ENCODE data around the gene PROKR2.
A peak's percentile ranks its signal among the peaks of the same experiment; 100 is the strongest.

The PROKR2 gene

DNA sequence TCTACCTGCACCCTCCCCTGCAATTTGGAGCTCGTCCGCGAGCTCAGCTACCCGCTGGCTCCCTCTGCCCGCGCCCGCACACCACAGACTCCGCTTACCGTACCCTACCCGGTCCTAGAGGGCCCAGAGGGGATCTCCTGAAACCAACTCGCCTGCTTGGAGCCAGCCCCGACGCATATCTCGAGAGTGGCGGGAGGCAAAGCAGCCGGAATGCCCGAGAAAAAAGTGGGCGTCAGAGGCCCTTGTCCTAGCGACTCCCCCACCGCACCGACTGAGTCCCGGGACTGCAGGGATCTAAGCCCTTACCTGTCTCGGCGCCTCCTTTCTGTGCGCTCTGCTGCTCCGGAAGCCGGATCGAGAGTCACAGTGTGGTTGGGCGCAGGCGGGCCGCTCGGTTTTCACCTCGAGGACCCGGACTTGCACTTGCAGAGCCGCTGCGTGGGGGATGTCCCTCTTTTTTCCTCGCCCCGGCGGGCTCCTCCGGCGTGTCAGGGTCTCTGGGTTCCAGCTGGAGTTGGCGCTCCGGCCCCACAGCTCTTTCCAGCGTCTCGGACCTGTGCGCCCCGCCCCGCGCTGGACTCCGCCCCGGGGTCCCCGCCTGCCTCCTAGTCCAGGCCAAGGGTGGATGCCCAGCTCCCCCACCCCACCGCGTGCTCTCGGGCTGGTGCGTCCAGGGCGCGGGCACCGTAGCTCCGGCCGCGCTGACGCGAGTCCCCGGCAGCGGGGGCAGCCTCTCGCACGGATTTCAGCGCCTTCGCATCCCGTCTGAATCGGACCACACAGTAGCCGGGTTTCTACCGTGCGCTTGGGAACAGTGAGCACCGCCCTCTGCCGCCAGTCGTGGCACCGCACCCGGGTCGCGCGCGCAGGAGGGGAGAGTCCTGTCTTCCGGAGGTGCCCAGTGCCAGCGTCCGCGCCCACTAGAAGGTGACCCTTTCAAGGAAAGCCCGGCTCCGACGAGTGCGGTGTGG is at the start of gene PROKR2:
Gene PROKR2 (minus strand): TSS at position 767 of the 971 bp plus-strand sequence. CDS start 2,585 bp downstream, outside the sequence.
- H3K4me3 ChIP-seq (ENCODE audit: low read depth, low read length) = no peak within 1 kb of the TSS
- no peak for DNase-seq (ENCODE audit: low read depth)

DNA sequence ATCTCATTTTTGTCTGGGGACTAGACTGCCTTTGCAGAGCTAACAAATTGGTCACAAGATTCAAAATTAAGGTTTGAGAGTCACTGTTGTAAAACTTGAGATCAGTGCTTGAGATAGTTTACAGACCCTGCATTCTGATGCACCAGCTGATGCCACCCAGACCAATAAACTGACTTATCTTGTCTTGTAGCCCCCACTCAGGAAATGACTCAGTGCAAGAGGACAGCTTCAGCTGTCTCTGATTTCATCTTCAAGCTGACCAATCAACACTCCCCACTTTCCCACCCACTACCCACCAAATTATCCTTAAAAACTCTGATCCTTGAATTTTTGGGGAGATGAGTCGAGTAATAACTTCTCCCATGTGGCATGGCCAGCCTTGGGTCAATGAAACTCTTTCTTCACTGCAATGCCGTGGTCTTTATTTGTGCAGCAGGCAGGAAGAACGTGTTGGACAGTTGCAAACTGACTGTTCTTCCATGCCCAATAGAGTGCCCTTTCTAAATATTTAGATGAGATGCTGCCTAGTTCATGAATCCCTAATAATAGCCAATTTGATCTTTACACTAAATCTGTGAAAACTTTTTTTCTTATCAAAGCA is 48.3 kb upstream of the PROKR2 start:
- H3K4me3 ChIP-seq (ENCODE audit: low read depth, low read length) = no peak overlapping the region
- no peak for DNase-seq (ENCODE audit: low read depth)

DNA sequence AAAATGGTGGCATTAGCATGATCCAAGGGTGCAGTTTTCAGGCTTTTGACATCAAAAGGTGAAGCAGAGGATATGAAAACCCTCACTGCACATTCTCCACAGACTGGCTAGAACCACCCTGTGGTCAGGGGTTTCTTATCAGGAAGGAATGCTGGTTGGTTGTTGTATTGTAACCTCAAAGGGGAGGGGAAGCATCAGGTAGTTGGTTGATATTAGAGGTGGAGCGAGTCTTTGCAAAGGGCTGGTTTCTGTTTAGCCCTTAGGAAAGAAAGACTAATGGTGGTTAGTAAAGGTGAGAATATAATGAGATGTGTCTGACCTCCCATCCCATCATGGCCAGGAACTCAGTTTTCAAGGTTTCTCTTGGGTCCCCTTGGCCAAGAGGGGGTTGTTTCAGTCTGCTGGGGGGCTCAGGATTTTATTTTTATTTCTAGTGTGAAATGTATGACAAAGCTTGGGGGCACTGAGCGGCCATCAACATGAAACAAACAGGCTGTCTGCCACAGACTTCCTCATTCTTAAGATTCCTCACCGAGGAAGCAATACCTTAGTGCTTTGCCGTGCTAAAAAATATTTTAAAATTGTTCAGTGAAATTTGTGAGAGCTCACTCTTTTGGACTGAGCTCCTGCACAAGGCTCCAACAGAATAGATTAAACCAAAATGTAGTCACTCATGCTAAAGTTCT is 47.5 kb upstream of the PROKR2 start:
- H3K4me3 ChIP-seq (ENCODE audit: low read depth, low read length) = no peak overlapping the region
- no peak for DNase-seq (ENCODE audit: low read depth)

DNA sequence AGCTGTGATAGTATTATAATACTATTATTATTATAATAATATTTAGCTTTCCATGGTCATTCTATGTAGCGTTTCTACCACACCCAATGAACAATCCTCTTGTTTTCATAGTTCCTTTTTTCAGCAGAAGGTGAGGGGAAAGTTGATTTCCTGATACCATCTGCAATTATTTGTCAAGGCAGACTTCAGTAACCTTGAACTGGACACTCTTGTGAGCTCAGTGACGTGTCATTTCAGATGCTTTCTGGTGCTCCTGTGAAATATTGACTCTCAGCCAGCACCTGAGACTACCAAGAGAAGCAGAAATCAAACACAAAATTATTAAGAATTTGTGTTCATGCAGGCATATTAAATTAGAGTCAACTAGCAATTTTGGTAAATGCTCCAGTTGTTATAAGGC is 46.0 kb upstream of the PROKR2 start:
- DNase-seq (ENCODE audit: low read depth) = no peak
- no peak overlapping the region for H3K4me3 ChIP-seq (ENCODE audit: low read depth, low read length)

DNA sequence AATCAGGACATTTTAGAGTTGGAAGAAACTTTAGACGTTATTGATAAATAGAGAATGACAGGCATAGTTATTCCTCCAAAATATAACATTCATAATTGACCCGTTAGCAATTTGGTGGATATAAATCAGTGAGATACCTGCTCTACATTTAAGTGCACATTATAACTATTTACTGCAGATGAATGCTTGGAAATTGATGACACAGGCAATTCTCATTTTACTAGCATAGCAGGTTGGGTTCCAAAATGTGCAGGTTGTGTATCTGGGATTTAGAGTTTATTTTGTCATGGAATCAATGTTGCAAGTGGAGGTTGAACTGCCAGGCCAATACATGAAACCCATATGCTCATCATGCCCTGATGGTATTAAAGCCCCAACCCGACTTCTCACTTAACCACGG is 44.4 kb upstream of the PROKR2 start:
- DNase-seq (ENCODE audit: low read depth) = no peak
- H3K4me3 ChIP-seq (ENCODE audit: low read depth, low read length) = no peak overlapping the region

DNA sequence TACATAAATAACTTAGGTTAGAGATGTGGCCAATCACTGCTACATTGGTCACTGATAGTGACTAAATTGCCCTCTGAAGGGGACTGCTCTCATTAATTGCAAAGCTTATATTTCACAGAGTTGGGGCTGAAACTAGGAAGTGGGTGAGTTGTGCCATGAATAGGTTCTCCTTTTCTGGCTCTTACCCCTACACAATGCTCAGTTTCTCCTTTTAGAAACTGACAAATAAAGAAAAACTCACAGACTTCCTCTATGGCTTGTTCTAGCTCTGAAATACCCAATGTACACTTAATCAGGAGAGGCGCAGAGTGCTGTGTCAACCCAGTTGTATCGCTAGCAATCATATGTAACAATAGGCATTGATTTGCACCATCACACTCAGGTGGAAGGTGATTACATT is 41.2 kb upstream of the PROKR2 start:
- H3K4me3 ChIP-seq (ENCODE audit: low read depth, low read length) = no peak overlapping the region
- no peak for DNase-seq (ENCODE audit: low read depth)

DNA sequence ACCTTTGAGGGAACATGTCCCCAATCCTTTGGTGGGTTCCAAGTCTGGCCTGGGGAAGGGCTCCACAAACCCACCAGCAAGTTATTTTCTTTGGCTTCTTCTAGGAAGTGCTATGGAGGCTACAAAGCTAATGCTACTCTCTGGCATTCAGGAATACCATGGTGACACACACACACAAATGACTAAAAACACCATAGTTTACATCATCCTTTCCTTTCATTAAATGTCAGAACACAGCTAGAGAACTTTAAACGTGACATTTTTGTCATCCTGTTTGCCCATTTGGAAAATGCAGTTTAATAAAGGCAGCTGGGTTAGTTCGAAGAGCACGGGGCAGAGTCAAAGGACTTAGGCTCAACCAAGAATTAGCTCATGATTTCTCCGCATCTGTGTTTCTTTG is 40.2 kb upstream of the PROKR2 start:
- no peak for DNase-seq (ENCODE audit: low read depth)
- H3K4me3 ChIP-seq (ENCODE audit: low read depth, low read length) = no peak overlapping the region

DNA sequence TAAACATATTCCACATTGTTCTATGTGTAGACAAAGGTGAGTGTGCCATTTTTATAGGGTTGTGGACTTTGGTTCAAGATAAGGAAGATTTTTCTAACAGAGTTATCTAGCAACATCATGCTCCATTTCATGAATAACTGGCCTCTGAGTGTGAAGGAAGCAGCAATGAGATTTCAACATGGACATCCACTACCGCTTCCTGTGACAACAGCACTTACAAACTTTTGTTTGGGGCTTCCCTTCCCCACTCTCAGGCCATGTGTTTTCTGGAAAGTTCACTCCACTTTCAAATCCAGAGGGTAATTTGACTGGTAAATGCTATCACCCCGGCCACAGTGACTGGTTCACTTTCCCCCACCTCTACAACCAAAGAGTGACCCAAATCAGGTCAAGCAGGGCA is 38.1 kb upstream of the PROKR2 start:
- no peak overlapping the region for H3K4me3 ChIP-seq (ENCODE audit: low read depth, low read length)
- DNase-seq (ENCODE audit: low read depth) = no peak

DNA sequence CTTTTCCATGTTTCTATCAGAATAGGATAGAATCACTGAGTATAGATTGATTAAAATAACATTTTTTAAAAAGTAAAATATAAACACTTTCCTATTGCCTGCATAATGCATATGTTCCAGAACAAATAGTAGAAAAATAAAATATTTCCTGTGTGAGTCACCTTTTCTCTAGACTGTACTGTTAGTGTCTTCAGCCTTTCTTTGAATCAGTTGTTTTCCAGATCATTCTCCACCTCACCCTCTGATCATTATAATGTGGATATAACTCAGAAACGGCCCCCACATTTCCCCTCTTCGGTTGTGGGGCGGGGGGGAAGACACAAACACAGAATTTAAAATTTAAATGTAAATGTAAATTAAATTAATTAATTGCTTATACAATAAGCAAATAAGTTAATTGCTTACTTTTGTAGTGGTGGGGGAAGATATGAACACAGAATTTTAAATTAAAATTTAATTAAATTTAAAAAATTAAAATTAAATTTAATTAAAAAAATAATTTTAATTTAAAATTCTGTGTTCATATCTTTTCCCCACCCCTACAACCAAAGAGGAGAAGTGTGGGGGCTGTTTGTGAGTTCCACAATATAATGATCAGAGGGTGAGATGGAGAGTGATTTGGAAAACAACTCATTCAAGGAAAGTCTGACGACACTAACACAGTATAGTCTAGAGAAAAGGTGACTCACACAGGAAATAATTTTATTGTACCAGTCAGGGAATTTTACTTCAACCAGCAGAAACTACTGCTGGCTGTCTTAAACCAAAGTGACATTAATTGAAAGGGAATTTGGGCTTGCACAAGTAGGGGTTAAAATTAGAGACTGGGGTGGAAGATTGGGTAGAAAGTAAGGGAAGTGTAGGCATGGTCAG is 37.1 kb upstream of the PROKR2 start:
- peak; percentile 25 for DNase-seq (ENCODE audit: low read depth)
- H3K4me3 ChIP-seq (ENCODE audit: low read depth, low read length) = no peak overlapping the region

DNA sequence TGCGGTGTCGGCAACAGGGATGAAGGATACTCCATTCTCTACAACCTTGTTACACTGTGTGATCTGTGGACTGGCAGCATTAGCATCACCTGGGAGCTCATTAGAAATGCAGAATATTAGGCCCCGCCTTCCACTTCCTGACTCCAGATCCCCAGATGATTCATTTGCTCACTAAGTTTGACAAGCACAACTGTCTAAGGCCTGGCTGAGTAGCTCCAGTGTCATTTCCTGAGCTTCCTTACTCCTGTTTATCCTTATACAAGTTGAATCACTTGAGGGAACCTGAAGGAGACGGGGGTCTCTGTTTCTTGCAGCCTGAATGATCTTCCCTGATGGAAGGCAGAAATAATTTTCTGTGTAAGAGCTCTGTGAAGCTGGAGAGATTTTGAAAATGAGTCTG is 32.7 kb upstream of the PROKR2 start:
- no peak for DNase-seq (ENCODE audit: low read depth)
- no peak overlapping the region for H3K4me3 ChIP-seq (ENCODE audit: low read depth, low read length)

DNA sequence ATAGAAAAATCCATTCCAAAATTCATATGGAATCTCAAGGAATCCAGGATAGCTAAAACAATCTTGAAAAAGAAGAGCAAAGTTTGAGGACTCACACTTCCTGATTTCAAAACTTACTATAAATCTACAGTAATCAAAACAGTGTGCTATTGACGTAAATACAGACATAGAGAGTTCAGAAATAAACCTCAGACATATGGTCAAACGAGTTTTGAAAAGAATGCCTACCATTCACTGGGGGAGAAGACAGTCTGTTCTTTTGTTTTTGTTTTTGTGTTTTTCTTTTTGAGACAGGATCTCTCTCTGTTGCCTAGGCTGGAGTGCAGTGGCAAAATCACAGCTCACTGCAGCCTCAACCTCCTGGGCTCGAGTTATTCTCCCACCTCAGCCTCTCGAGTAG is 25.3 kb upstream of the PROKR2 start:
- H3K4me3 ChIP-seq (ENCODE audit: low read depth, low read length) = no peak overlapping the region
- no peak for DNase-seq (ENCODE audit: low read depth)

DNA sequence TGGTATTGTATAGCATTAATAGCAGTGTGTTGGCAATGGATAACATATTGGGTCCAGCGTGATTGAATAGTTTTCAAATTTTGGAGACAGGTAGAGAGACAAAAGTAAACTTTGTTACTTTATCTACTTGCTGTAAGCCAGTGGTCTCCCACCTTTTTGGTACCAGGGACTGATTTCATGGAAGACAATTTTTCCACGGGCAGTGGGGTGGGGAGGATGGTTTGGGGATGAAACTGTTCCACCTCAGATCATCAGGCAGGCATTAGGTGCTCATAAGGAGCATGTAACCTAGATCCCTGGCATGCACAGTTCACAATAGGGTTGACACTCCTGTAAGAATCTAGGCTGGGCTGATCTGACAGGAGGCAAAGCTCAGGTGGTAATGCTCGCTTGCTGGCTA is 14.6 kb upstream of the PROKR2 start:
- H3K4me3 ChIP-seq (ENCODE audit: low read depth, low read length) = no peak overlapping the region
- DNase-seq (ENCODE audit: low read depth) = no peak

DNA sequence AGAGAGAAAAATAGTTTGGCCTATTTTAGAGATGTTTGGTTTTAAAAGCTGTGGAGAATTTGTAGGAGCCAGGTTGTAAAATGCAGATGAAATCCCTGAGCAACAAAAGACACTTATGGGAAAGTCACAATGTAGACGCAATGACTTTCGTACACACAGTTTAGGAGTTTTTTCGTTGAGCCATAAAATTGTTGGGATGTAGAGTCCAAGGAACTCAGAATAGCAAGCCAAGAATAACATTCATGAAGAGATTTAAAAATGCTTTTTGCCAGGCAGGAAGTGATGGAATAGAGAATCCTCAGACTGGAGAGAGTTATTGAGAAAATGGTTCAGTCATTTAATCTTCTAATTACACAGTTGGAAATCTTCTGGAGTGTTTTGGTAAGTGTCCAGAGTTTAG is 11.5 kb upstream of the PROKR2 start:
- peak; percentile 14 for DNase-seq (ENCODE audit: low read depth)

DNA sequence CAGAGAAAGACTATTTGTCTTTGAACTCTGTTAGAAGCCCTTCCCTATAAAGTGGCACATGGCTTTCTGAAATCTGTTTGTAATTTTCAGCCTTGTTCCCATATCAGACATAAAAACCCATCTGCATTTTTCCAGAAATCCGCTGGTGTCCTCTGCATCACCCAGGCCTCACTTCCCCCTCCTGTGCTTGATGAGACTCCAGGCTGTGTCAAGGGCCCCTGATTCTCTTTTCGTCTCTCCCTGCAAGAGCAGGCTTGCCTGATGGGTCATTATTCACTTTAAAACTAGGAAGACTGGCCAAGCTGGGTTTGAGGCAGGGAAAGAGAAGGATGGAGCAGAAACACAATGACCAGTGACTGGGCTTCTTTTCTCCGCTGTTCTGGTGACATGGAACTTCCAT is 10.6 kb upstream of the PROKR2 start:
- DNase-seq (ENCODE audit: low read depth) = no peak

More for the DNA sequence above, 11.5 kb upstream of the PROKR2 start:
- H3K4me3 ChIP-seq (ENCODE audit: low read depth, low read length) = no peak overlapping the region

DNA sequence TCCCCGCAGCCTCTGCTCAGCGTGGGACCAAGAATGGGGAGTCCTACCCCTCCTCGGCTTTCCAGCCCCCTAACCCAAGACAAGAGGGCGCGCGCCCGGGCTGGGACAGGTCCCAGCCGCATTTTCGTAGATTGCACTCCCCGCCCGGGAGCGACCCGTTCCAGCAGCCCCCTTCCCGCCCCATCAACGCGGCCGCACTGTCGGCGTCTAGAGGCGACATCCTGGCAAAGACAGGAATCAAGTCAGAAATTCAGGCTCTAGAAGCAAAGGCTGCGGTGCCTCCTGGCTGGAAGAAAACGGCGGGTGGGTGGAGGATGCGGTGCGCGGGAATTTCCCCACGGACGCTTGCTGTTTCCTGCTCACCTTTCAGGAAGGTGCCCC is 957 bp downstream of the PROKR2 start:
- DNase-seq (ENCODE audit: low read depth) = no peak

More for the DNA sequence above, 10.6 kb upstream of the PROKR2 start:
- H3K4me3 ChIP-seq (ENCODE audit: low read depth, low read length) = no peak overlapping the region

DNA sequence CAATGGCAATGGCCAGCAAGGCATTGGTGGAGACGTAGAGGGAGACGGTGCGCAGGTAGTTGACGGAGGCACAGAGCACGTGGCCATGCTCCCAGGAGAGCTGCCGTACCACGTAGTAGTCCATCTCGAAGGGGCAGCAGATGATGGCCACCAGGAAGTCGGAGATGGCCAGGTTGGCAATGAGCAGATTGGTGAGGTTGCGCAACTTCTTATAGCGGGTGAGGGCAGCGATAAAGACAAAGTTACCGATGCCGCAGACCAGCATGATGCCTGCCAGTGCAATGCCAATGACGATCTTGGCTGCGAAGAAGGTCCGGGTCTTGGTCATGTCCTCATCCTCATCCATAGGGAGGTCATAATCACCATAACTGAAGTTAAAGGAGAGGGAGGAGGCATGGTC is 2.8 kb downstream of the PROKR2 start:
- H3K4me3 ChIP-seq (ENCODE audit: low read depth, low read length) = no peak overlapping the region
- no peak for DNase-seq (ENCODE audit: low read depth)

More for the DNA sequence above, 957 bp downstream of the PROKR2 start:
- H3K4me3 ChIP-seq (ENCODE audit: low read depth, low read length) = no peak overlapping the region

DNA sequence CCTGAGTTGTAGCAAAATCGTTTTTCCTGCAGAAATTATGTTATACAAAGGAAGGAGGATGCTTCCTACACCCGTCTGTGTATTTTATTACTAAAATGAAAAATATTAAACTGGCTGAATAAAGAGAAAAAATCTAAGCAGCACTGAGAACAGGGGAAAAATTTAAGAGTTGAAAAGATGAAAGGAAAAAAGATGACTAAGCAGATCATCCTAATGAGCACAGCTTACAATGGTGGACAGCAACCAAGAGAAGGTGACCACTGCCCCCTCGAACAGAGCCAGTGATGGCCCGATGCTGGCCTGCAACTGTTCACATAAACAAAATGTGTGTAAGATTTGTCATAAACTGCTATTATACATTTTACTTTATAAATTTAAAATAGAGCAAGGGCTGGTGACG is 4.2 kb downstream of the PROKR2 start:
- no peak overlapping the region for H3K4me3 ChIP-seq (ENCODE audit: low read depth, low read length)
- DNase-seq (ENCODE audit: low read depth) = no peak

DNA sequence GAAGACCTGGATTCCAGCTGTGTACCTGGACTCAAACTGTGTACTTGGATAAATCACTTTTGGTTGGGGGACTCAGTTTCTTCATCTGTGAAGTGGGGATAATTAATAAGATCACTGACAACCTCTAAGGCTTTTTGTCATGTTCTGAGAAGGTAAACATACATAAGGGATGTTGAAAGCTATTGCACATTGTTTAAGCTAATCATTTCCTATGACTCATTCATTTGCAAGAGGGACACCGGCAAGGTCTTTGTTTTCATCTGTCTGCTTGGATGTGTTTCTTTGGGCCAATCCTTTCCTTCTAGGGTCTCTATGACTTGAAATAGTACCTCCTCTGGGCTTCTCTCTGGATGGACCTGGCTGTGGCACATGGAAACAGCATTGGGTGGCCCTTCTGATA is 6.8 kb downstream of the PROKR2 start:
- no peak overlapping the region for H3K4me3 ChIP-seq (ENCODE audit: low read depth, low read length)
- peak; percentile 13 for DNase-seq (ENCODE audit: low read depth)

DNA sequence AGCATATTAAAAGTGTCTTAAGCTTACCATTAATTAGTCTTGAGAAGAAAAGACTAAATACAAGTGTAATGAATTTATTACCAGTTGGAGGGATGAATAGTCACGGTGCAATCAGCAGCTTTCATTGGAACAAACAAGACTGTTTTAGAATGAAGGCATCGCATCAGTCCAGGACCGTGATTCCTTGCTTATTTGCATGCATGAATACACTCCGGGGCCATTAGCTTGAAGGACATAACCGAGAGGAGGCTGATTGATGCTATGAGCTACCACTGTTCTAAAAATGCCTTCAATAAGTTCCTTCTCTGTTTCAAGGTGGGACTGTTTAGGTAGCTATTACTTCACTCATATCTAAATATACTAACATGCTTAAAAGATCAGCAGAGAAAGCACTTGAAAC is 17.9 kb downstream of the PROKR2 start:
- no peak for DNase-seq (ENCODE audit: low read depth)
- H3K4me3 ChIP-seq (ENCODE audit: low read depth, low read length) = no peak overlapping the region

Data from skeletal muscle cell (primary cell).